ENCODE measurements around the gene RGS10.
"Not testable (repeated sequence)": the region's sequence is repeated elsewhere in the genome, so short reads cannot be mapped to it uniquely, and the experiment has no call there.

RGS10 gene

GRCh38 chr10:119538632-119539358, 3.7 kb downstream of the RGS10 start:
- no peak for DNase-seq

- no peak for DNase-seq
Observed at GRCh38 chr10:119537953-119538630, 4.4 kb downstream of the RGS10 start.

DNA sequence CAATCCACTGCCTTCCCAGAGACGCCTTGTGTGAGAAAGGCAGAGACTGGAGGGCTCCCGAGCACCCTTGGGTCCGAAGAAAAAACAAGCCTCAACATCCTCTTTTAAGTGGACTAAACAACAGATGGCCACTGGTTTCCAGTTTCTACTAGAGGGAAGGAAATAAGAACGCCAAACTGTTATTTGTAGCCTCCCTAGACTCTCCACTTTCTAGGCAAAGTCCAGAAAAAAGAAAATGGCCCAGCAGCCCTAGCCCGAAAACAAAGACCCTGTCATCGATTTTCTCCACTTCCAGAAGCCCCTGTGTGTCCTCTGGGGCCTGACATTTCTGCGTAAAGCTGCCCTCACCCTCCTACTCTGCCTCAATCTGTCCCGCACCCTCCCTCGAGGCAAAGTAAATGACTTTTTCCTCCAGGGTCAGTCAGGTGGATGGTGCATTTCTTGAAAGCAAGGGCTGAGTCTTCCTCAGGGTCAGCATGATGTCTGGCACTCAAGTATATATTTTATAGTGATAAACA, 6.0 kb downstream of the RGS10 start:
- DNase-seq: no peak

DNA sequence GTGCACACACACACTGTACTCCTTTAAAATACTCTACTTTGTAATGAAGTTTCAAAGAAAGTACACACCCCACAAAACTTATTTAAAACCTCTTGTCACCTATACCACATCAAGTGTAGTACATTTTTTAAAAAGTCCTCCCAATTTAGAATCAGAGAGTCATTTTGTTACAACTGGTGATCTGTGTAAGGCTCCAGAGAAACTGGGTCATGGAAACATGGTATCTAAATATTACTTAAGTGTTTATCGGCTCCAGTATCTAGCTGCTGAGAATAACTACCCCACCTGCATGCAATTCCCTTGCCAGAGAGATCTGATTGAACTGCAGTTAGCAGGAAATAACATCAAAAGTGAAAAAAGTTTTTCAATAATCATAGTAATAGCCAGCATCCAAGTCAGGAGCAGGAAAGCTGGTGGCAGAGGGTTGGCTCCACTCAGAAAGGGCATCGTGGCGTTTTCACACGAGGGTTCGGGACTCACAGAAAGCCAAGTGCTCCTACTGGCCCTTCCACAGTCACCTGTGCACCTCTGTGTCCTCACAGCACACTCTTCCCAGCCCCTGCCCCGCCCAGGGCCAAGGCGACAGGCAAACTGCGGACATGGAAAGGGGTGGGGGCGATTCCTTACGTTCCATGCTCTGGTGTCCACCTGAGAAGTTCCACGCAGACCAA, 6.5 kb downstream of the RGS10 start:
- no peak for DNase-seq

- DNase-seq: no peak
Observed at GRCh38 chr10:119535305-119535704, 7.2 kb downstream of the RGS10 start.

- DNase-seq: no peak
Observed at GRCh38 chr10:119533473-119533872, 9.0 kb downstream of the RGS10 start.

DNA sequence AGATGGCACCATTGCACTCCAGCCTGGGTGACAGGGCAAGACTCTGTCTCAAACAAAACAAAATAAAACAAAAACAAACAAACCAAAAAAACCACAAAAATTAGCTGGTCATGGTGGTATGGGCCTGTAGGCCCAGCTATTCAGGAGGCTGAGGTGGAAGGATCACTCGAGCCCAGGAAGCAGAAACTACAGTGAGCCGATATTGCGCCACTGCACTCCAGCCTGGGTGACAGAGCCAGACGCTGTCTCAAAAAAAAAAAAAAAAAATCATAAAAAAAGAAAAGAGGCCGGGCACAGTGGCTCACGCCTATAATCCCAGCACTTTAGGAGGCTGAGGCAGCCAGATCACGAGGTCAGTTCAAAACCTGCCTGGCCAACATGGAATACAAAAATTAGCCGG, 9.7 kb downstream of the RGS10 start:
- not testable (repeated sequence) for DNase-seq

- DNase-seq: not testable (repeated sequence)
Observed at GRCh38 chr10:119532251-119532650, 10.3 kb downstream of the RGS10 start.

GRCh38 chr10:119531067-119531466, 11.5 kb downstream of the RGS10 start:
- peak; percentile 0 for DNase-seq

- DNase-seq: not testable (repeated sequence)
Observed at GRCh38 chr10:119528663-119529237, 13.8 kb downstream of the RGS10 start.

- DNase-seq: no peak
Observed at GRCh38 chr10:119526621-119527592, 15.6 kb downstream of the RGS10 start.

- DNase-seq: no peak
Observed at GRCh38 chr10:119526149-119526548, 16.4 kb downstream of the RGS10 start.

DNA sequence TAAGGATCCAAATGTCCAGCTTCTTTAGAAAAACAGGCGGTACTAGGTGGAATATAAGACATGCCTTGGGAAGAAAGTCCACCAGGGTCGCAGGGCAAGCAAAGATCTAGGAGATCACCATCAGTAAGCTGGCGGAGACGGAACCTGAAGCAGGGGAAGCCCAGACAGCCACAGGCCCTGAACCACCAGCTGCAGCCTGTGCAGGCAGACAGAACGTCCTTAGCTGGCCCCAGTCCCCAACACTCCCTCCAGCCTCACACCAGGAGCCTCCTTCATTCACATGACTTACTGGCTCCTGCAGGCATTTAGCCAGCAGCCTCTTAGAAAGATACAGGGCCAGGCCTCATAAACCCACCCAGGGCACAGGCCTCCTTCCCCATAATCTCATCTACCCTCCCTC, 17.4 kb downstream of the RGS10 start:
- DNase-seq: no peak

DNA sequence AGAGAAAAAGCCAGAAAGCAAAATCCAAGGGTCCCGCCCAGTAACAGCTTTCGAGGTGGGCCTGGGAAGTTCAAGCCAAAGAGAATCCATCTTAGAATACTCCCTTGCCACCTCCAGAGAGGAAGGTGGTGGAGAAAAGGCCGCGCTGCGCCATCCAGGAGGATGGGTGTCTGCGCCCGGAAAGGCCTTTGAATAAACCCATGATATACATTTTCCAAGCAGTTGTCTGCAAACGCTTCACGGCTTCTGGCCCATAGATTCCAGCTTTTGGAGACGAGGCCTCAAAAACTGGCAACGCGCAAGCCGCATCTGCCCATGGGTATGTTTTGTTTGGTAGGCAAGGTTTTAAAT, 17.8 kb downstream of the RGS10 start:
- DNase-seq: no peak

GRCh38 chr10:119523895-119524719, 18.4 kb downstream of the RGS10 start:
- DNase-seq: no peak

- DNase-seq: no peak
Observed at GRCh38 chr10:119522747-119523426, 19.6 kb downstream of the RGS10 start.

GRCh38 chr10:119521443-119522204, 20.9 kb downstream of the RGS10 start:
- DNase-seq: no peak

- no peak for DNase-seq
Observed at GRCh38 chr10:119520283-119520682, 22.2 kb downstream of the RGS10 start.

GRCh38 chr10:119518936-119519335, 23.6 kb downstream of the RGS10 start:
- no peak for DNase-seq

DNA sequence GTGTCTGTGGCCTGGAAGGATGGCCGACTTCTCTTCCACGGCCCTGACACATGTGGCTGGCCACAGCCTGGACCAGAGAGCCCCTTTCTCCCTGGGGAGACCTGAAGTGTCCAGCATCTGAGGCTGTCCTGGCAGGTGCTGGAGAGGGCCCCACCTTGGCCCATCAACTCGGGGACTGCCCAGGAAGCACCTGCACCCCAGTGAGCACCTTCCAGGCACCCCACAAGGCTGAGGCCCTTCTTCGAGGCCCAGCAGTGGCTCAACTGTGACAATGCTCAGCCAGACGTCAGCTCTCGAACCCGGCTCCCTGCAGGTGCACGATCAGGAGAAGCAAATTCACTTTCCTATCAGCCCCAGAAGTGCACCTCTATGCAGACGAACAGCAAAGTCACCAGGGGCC, 24.3 kb downstream of the RGS10 start:
- no peak for DNase-seq
